Left renal pelvis (tissue), 4 donors: ENCODE measurements around the gene VPS51. TPM values are rescaled to one million over a fixed set of nuclear protein-coding genes. Genes with fewer than 3 reads are reported as not detected.
A peak's percentile ranks its signal among the peaks of the same experiment; 100 is the strongest.

Experiments
- DNase-seq, 4 donors: peaks; one replicate each; pipeline ENCODE4 v3.0.0-alpha.2; 2013; ENCODE audit warnings: low read depth in 4 of 4, low spot score in 3 of 4
- polyA plus RNA-seq, 4 donors: library from polyadenylated mRNA; unstranded; fragments of 120-200 nt; gene quantifications; one replicate each; pipeline ENCODE4 v1.2.1, GENCODE V29; 2013; ENCODE audit not compliant: insufficient read length in 4 of 4

VPS51 gene
- polyA plus RNA-seq, 4 donors, result 87.3 to 152 (median 103) TPM

- DNase-seq, result no peak
These were observed 23.9 kb upstream of the VPS51 start for GRCh38 chr11:65071907-65072630.

- no peak for DNase-seq
These were observed 23.4 kb upstream of the VPS51 start for GRCh38 chr11:65072631-65072966.

- DNase-seq, result no peak
These were observed 18.6 kb upstream of the VPS51 start for GRCh38 chr11:65077451-65077850.

- no peak for DNase-seq
These were observed 17.9 kb upstream of the VPS51 start for GRCh38 chr11:65078151-65078550.

GRCh38 chr11:65078786-65079342 is 17.1 kb upstream of the VPS51 start:
- no peak for DNase-seq

- no peak for DNase-seq
These were observed 12.7 kb upstream of the VPS51 start for GRCh38 chr11:65083134-65083833.

- DNase-seq, result peak; percentile 85 to 92 (median 88)
These were observed 12.0 kb upstream of the VPS51 start, which contains the start of the genes CDCA5 and ZFPL1 for GRCh38 chr11:65083834-65084597. Gene CDCA5, minus strand, starts transcription at chr11:65084040. Its CDS starts 62 bp downstream, at chr11:65083978. Gene ZFPL1, plus strand, starts transcription at chr11:65084222. Its CDS starts 477 bp downstream, at chr11:65084699.

GRCh38 chr11:65084598-65085375 is 11.2 kb upstream of the VPS51 start:
- DNase-seq, result no peak

- no peak for DNase-seq
These were observed 10.6 kb upstream of the VPS51 start for GRCh38 chr11:65085446-65085845.

- no peak for DNase-seq
These were observed 9.2 kb upstream of the VPS51 start for GRCh38 chr11:65086809-65087208.

- DNase-seq, result no peak
These were observed 8.8 kb upstream of the VPS51 start for GRCh38 chr11:65087216-65087615.

GRCh38 chr11:65087827-65088226 is 8.2 kb upstream of the VPS51 start:
- no peak for DNase-seq

- DNase-seq, result no peak
These were observed 6.4 kb upstream of the VPS51 start for GRCh38 chr11:65089621-65090020.

- no peak for DNase-seq
These were observed 5.4 kb upstream of the VPS51 start for GRCh38 chr11:65090628-65091027.

- DNase-seq, result no peak
These were observed 587 bp upstream of the VPS51 start for GRCh38 chr11:65095427-65095826.

- no peak for DNase-seq
These were observed 912 bp downstream of the VPS51 start for GRCh38 chr11:65096926-65097325.

- DNase-seq, result no peak
These were observed 4.8 kb downstream of the VPS51 start for GRCh38 chr11:65100674-65101350.

GRCh38 chr11:65102142-65103095 is 6.4 kb downstream of the VPS51 start:
- no peak for DNase-seq

GRCh38 chr11:65103476-65103875 is 7.5 kb downstream of the VPS51 start:
- DNase-seq, result no peak
